Calu3 (cell line): Measurements from ENCODE around the gene MALRD1. TPM values are rescaled to one million over a fixed set of nuclear protein-coding genes. Genes with fewer than 3 reads are reported as not detected.

Source experiments
- BruUV-seq: library from RNA; stranded (reverse); fragments of 400-500 nt; replicated peaks from 2 replicates; lab custom pipeline; 2021; lab: Mats Ljungman, UMichigan
- CTCF ChIA-PET: fragments of 300-600 bp; sonication (Branson Sonifier 250); formaldehyde crosslinking; loops from one replicate; lab custom pipeline; 2022; ENCODE audit warnings: antibody characterized with exemption; lab: Charles Lee
- DNase-seq: peaks from one replicate; pipeline ENCODE4 v3.0.0; 2022
- H3K27ac Mint-ChIP-seq: one replicate; pipeline ENCODE4 v1.8.0; 2022; ENCODE audit warnings: mixed read lengths; ENCODE audit not compliant: unreplicated experiment
- H3K27me3 Mint-ChIP-seq: one replicate; pipeline ENCODE4 v1.8.0; 2022; ENCODE audit warnings: mixed read lengths; ENCODE audit not compliant: unreplicated experiment
- H3K36me3 Mint-ChIP-seq: one replicate; pipeline ENCODE4 v1.8.0; 2022; ENCODE audit warnings: mild to moderate bottlenecking, moderate library complexity, mixed read lengths; ENCODE audit not compliant: insufficient read depth, unreplicated experiment
- H3K4me1 Mint-ChIP-seq: one replicate; pipeline ENCODE4 v1.8.0; 2022; ENCODE audit warnings: mild to moderate bottlenecking, low read depth, mixed read lengths; ENCODE audit not compliant: unreplicated experiment
- H3K4me3 Mint-ChIP-seq: one replicate; pipeline ENCODE4 v1.8.0; 2022; ENCODE audit warnings: mild to moderate bottlenecking, low read depth, moderate library complexity, mixed read lengths; ENCODE audit not compliant: unreplicated experiment
- H3K9me3 Mint-ChIP-seq: one replicate; pipeline ENCODE4 v1.8.0; 2022; ENCODE audit warnings: low read depth, mixed read lengths; ENCODE audit not compliant: unreplicated experiment
- CTCF ChIP-seq: fragments of 200-600 bp; IDR thresholded peaks from one replicate; pipeline ENCODE4 v1.8.0; 2022; ENCODE audit warnings: antibody characterized with exemption; ENCODE audit not compliant: unreplicated experiment
- intact Hi-C: fragments of 100-400 bp; cut with micrococcal nuclease; formaldehyde crosslinking; loops from one replicate; pipeline ENCODE4 v1.10.0; 2022; ENCODE audit not compliant: unreplicated experiment
- total RNA-seq: library from RNA; stranded (reverse); gene quantifications from 2 replicates; pipeline ENCODE4 v1.2.3, GENCODE V29; 2022

The MALRD1 gene
- total RNA-seq, 1 experiment from 2014 or later: not detected

- intact Hi-C loops: no loop called here
- no peak for TF ChIP-seq CTCF
- Mint-ChIP-seq H3K36me3 (no peaks in the 10 kb centered on the region), H3K4me3 (no peak overlapping the region), H3K27ac (no peak overlapping the region), H3K4me1 (no peaks in the 10 kb centered on the region), H3K27me3 (no peaks in the 10 kb centered on the region), H3K9me3 (peaks cover 21% of the 10 kb centered on the region)
- CTCF ChIA-PET: no interaction called here
- DNase-seq: no peak
- no TSS peak for BruUV-seq
Measured at GRCh38 chr10:19710600-19710999, 662.0 kb downstream of the MALRD1 start.

- no peak overlapping the region for H3K27ac Mint-ChIP-seq
- TF ChIP-seq CTCF: no peak
- intact Hi-C loops: no loop called here
Measured at GRCh38 chr10:19713159-19713558, 664.6 kb downstream of the MALRD1 start.

GRCh38 chr10:19713800-19714525, 665.4 kb downstream of the MALRD1 start:
- H3K27me3 Mint-ChIP-seq: no peaks in the 10 kb centered on the region
- peaks cover 22% of the 10 kb centered on the region for H3K9me3 Mint-ChIP-seq
- CTCF ChIA-PET: no interaction called here

More at GRCh38 chr10:19713159-19713558, 664.6 kb downstream of the MALRD1 start:
- no peak overlapping the region for H3K4me3 Mint-ChIP-seq
- H3K36me3 Mint-ChIP-seq: no peaks in the 10 kb centered on the region
- DNase-seq: no peak
- H3K4me1 Mint-ChIP-seq: no peaks in the 10 kb centered on the region
- H3K9me3 Mint-ChIP-seq: peaks cover 22% of the 10 kb centered on the region
- CTCF ChIA-PET: no interaction called here
- BruUV-seq: no TSS peak
- no peaks in the 10 kb centered on the region for H3K27me3 Mint-ChIP-seq

GRCh38 chr10:19719284-19719683, 670.7 kb downstream of the MALRD1 start:
- Mint-ChIP-seq H3K27me3 (no peaks in the 10 kb centered on the region), H3K27ac (no peak overlapping the region), H3K36me3 (no peaks in the 10 kb centered on the region), H3K9me3 (peaks cover 11% of the 10 kb centered on the region), H3K4me1 (no peaks in the 10 kb centered on the region), H3K4me3 (no peak overlapping the region)
- no peak for DNase-seq
- no TSS peak for BruUV-seq
- TF ChIP-seq CTCF: no peak
- CTCF ChIA-PET: no interaction called here
- intact Hi-C loops: no loop called here

More at GRCh38 chr10:19713800-19714525, 665.4 kb downstream of the MALRD1 start:
- Mint-ChIP-seq H3K27ac (no peak overlapping the region), H3K4me1 (no peaks in the 10 kb centered on the region), H3K4me3 (no peak overlapping the region), H3K36me3 (no peaks in the 10 kb centered on the region)
- DNase-seq: no peak
- intact Hi-C loops: no loop called here
- no TSS peak for BruUV-seq
- TF ChIP-seq CTCF: no peak
